ENCODE measurements around the gene SOWAHB.

The SOWAHB gene, protein sequence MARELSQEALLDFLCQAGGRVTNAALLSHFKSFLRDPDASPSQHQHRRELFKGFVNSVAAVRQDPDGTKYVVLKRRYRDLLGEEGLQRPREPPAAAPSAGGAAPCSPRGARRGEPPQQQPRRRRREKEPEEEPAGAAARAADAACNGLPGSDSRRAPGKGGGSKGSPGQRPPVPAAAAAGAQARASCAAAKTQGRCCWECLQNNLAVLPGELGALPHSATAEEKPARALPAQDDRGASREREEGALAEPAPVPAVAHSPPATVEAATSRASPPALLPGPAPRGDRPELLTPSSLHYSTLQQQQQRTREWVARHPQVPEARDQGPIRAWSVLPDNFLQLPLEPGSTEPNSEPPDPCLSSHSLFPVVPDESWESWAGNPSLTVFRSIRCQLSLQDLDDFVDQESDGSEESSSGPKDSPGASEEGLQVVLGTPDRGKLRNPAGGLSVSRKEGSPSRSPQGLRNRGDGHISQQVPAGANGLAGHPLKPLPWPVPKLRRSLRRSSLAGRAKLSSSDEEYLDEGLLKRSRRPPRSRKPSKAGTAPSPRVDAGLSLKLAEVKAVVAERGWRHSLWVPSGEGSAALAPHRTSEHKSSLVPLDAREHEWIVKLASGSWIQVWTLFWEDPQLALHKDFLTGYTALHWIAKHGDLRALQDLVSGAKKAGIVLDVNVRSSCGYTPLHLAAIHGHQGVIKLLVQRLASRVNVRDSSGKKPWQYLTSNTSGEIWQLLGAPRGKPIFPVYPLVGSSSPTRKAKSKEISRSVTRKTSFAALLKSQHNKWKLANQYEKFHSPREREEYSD

DNA sequence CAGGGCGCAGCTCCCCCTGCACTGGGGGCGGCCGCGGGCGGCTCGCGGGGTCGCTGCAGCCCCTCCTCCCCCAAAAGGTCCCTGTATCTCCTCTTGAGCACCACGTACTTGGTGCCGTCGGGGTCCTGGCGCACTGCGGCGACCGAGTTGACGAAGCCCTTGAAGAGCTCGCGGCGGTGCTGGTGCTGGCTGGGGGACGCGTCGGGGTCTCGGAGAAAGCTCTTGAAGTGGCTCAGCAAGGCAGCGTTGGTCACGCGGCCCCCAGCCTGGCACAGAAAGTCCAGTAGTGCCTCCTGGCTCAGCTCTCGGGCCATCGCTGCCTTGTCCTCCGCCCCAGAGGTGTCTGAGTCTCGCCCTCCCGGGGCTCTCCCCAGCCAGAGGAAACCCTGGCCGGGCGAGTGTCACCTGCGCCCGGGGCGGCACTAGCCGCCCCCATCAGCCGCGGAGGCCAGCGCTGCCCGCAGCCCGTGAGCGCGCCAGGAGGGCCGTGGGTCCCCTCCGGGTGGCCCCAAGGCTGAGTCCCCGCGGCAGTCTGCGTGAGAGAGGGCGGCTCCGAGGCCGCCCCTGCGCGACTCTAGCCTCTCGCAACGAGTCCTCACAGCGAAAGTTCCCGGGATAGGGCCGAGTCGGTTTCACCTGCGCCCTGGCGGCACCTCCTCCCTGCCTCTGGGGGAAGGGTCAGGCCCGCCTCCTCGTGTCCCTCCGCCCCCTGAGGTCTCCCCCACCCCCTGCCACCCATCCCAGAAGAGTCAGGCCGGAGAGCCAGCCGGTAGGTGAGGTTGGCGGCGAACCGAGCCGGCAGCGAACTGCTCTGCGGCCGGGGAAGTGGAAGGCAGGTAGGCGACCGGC, at the start of gene SOWAHB:
Gene SOWAHB, minus strand, starts transcription at position 609 of the 849 bp plus-strand sequence. Its CDS starts 295 bp downstream, at position 314.
- peak; percentile 94 for DNase-seq

DNA sequence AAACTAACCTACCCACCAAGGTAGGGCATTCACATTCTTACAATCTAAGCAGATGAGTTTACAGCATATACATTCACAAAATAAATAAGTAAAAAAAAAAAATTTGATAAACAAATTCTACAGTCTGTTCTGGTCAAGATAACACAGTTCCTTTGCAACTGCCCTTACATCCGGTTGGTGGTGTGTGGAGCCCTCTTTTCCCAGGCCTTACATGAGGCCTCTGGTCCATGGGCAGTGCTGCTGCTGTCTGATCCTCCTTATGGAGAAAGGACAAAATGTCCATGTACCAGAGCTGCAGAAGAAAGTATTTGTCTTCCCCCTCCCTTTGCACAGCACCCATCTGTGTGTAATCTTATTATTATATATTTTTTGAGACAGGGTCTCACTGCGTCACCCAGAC, 49.4 kb upstream of the SOWAHB start:
- DNase-seq, result peak; percentile 10

DNA sequence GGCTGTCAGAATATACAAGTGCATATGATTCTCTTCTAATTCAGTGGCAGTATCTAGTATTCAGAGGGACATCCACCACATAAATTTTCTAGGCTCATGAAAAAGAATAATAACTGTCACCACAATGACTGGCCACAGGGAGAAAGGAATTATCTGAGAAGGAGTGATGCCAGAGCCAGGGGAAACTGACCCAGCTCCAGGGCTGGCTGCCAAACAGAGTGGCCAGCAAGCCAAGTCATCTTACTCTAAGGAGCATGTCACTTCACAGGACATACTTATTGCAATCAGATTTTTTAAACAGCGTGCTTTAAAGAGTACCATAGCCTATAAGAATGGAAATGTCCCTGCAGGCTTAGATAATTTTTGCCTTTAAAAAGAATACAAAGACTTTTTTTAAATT, 45.8 kb upstream of the SOWAHB start:
- DNase-seq, result no peak

DNA sequence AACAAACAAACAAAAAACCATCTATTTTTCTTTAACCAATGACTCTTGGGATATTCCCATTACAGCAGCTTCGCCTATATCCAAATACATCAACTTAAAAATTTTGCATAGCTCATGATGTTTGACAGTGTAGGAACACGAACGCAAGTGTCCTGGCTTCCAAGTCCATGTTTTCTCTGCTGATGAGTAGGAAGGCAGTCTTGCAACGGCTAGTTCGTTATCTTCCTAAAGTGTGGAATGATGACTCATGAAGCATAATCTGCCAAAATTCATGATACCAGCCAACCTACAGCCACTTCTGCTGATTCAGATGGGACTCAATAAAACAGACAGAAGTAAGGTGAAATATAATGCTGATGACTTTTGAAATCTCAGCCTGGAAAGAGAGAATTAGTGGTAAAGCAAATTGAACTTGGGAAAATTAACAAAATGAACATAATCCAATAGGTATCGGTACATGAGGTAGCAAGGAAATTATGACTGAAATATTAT, 45.2 kb upstream of the SOWAHB start:
- DNase-seq, result no peak

DNA sequence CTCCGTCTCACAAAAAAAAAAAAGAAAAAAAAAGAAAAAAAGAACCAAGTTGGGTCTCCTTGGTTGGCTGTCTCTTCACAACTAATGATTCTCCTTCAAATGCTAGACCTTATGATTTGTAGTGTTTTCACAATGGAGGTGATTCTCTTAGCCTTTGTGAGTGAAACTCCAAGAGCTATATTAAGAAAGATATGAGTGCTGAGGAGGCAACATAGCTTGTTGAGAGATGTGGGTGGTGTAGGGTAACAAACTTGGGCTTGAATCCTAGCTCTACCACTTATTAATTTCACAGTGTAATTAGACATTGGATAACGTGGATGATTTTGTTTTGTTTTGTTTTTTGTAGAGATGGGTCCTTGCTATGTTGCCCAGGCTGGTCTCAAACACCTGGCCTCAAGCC, 41.2 kb upstream of the SOWAHB start:
- DNase-seq, result no peak

DNA sequence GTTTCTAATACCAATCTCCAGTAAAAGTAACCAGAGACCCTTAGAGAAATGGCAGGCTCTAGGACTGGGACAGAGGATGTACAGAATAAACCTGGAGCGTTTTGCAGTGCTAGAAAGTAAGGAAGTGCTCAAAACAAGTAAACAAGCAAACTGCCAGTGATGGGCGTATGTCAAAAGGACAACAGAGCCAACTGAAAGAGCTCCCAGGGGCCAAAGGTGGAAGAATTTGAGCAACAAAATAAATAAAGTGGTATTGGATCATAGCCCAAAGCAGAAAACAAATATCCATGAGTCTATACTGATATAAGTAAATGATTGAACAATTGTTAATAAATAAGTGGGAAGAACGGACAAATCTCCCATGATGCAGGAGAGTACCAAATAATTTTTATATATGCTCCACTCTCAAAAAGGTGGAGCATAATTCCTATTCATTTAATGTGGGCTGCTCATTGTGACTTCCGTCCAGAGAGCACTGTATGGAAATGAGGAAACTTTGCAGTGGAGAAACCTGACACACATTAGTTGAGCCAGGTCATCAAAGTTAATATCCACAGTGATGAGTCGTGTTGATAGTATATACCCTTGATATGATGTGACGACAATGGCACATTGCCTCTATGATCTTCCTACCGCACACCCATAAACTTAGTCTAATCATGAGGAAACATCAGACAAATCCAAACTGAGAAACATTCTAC, 33.8 kb upstream of the SOWAHB start:
- DNase-seq, result peak; percentile 22

DNA sequence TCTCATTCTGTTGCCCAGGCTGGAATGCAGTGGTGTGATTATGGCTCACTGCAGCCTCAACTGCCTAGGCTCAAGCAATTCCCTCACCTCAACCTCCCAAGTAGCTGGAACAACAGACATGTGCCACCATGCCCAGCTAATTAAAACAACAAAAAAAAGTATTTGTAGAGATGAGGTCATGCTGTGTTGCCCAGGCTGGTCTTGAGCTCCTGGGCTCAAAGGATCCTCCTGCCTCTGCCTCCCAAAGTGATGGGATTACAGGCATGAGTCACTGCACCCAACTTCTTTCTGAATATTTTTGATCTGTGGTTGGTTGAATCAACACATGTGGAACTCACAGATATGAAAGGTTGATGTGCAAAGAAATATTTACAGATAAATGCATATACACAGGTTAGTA, 33.1 kb upstream of the SOWAHB start:
- peak; percentile 58 for DNase-seq

DNA sequence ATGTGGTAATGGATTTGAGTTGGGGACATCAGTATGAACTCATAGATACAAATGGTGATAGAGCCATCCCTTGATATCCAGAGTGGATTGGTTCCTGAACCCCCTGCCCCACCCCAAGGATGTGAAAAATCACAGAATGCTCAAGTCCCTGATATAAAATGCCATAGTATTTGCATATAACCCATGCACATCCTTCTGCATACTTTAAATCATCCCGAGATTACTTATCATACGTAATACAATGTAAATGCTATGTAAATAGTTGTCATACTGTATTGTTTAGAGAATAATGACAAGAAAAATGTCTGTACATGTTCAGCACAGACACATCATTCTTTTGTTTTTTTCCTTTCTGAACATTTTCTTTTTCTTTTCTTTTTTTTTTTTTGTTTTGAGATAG, 32.7 kb upstream of the SOWAHB start:
- no peak for DNase-seq

DNA sequence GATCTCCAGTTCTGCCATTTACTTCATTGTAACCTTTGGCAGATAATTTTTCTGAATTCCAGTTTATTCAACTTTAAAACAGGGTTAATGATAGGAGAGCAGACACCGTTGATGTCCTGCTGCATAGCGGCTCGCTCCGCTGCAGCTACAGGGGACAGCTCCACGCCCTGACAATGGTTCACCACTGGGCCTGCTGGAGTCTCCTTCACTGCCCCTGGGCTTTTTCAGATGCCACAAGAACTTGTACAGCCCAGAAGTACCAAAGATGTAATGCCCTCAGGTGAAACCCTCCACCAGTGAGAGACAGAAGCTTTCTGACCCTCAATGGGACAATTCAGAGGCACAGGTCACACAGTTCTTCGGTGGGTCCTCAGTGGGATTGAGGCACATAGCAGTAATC, 28.9 kb upstream of the SOWAHB start:
- DNase-seq, result no peak

DNA sequence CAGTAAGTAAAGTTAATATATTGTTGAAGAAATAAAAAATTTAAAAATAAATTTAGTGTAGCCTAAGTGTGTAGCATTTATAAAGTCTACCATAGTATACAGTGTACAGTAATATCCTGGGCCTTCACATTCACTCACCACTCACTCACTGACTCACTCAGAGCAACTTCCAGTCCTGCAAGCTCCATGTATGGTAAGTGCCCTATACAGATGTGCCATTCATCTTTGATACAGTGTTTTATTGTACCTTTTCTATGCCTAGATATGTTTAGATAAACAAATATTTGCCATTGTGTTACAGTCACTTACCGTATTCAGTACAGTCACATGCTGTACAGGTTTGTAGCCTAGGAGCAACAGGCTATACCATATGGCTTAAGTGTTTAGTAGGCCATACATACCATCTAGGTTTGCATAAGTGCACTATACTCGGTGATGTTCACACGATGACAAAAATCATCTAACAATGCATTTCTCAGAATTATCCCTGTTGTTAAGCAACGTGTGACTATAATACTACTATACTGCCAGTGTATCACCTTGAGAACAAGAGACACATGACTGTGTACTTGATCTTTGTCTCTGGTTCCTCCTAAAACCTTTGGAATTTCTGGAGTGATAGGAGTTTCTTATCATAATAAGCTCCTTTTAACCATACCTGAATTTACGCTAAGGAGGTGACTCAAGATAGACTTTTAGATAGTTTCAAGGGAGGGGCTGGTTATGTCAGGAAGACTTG, 25.8 kb upstream of the SOWAHB start:
- no peak for DNase-seq

DNA sequence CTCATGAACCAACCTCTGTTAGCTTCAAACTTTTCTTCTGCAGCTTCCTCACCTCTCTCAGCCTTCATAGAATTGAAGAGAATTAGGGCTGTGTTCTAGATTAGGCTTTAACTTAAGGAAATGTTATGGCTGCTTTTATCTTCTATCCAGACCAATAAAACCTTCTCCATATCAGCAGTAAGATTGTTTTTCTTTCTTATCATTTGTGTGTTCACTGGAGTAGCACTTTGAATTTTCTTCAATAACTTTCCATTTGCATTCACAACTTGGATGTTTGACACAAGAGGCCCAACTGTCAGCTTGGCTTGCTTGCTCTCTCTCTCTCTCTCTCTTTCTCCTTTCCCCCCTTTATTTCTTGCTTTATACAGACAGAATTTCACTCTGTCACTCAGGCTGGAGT, 22.8 kb upstream of the SOWAHB start:
- no peak for DNase-seq

DNA sequence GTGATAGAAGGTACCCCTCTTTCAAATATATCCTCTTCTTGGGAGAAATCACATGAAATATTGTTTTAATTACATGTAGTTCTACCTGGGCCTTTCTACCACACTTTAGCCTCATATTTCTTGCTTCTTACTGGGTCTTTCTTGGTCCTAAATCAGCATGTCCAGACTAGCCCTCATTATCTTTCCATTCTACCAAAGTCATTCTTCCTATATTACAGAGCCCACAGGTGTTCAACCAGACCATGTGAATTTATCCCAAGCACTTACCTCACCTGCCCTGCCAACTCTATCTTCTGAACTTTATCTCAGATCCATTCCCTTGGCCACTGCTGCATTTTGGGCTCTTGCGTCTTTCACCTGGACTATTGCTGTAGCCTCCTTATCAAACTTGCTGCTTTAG, 11.8 kb upstream of the SOWAHB start:
- DNase-seq, result no peak

DNA sequence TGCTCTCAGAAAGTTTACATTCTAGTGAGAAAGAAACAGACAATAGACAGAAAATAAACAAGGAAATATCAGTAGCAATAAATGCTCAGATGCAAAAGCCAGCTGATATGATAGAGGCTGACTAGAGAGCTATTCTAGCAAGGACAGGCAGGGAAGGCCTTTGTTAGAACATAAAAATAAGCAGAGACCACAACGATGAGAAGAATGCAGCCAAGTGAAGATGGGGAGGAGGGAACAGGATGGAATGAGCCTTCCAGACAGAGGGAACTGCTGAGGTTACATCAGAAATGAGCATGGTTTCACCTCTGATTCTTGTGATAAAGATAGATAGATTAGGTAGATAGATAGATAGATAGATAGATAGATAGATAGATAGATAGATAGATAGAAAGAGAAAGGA, 7.6 kb upstream of the SOWAHB start:
- DNase-seq, result no peak

DNA sequence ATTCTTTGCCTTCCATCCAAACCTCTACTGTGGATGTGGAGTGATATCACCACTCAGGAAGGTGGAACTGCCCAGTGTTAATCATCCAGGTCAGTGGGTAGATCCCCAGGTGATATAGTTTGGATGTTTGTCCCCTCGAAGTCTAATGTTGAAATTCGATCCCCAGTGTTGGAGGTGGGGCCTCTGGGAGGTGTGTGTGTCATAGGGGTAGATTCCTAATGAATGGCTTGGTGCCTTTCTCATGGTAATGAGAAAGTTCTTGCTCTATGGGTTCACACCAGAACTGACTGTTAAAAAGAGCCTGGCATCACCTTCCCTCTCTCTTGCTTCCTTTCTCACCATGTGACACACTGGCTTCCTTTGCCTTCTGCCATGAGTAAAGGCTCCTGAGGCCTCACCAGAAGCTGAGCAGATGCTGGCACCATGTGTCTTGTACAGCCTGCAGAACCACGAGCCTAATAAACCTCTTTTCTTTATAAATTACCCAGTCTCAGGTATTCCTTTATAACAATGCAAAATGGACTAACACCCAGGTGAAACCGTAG, 6.8 kb upstream of the SOWAHB start:
- no peak for DNase-seq

DNA sequence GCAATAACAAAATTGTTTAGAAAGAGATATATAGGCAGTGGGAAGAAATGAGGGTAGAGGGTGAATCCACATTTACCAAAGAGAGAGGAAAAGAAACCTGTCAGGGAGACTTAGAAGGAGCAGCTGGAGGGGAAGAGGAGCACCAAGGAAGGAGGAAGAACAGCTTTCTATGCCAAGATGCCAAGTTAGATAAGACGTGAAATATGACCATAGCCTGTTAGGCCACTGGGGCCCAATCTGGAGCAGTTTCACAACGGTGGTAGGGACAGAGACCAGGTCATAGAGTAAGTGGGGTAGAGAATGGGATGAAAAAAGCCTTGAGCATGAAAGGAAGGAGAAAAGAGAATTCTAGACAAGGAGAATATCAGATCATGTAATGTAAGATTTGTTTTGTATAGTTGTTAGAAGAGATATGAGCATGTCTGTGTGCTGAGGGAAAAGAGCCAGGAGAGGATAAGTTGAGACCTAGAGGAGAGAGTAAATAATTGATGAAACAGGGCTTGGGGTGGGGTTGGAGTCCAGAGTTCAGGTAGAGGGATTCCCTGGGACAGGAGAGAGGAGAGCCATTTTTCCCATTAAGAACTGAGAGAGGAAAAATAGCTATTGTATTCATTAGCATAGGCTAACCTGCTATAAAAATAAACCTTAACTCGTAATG, 4.4 kb upstream of the SOWAHB start:
- no peak for DNase-seq

DNA sequence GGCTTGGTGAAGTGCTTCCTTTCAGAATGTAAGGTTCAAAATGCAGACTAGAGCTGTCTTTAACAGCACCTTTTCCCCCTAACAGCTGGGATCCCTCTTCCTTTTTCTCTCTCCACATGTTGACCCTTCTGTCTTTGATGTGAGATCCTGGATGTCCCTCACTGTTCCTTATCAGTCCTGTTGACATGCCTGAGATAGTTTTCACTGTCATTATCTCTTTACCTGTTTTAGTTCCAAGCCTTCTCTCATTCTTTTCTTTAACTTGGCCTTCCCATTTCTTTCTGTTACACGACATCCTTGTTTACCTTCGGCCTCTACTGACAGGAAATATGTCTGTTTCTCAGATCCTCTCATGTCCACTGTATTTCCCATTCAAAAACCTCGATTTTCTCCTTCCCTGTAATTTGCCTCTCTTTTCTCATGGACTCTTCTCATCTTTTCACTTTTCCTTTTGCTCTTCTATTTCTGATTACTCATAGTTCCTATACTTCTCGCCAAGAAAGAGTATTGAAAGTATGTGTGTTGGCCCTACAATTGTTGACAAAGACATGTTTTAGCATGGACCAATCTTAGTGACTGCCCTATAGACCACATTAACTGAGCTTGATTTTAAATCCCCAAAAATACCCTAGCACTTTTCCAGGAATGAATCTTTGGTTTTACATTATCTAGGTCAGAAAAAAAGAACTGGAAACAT, 1.2 kb upstream of the SOWAHB start:
- no peak for DNase-seq

DNA sequence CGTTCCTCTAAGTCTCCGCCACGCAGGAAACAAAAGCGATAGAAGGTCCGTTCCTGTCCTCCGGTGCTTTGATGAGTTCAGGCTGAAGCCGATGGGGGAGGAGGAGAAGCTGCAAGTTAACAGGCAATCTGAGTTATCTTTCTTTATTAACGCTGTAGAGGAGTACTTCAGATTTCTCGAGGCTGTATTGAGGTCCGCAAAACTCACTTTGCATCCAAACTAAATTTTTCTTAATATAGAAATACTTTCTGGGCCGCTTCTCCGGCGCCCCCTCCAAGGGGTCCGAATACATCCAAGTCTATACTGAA, 395 bp upstream of the SOWAHB start:
- no peak for DNase-seq

DNA sequence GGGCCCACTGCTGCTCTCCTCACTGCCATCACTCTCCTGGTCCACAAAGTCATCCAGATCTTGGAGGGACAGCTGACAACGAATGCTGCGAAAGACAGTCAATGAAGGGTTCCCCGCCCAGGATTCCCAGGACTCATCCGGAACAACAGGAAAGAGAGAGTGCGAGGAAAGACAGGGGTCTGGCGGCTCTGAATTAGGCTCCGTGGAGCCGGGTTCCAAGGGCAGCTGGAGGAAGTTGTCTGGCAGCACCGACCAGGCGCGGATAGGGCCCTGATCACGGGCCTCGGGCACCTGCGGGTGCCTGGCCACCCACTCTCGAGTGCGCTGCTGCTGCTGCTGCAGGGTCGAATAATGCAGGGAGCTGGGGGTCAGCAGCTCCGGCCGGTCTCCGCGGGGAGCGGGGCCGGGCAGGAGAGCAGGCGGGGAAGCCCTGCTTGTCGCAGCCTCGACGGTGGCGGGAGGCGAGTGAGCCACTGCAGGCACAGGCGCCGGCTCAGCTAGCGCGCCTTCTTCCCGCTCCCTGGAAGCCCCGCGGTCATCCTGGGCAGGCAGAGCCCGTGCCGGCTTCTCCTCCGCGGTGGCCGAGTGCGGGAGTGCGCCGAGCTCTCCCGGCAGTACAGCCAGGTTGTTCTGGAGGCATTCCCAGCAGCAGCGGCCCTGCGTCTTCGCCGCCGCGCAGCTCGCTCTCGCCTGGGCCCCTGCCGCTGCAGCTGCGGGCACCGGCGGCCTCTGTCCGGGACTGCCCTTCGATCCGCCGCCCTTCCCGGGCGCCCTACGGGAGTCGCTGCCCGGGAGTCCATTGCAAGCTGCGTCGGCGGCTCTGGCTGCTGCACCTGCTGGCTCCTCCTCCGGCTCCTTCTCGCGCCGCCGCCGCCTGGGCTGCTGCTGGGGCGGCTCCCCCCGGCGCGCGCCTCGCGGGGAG, 1.1 kb downstream of the SOWAHB start:
- DNase-seq, result peak; percentile 80

DNA sequence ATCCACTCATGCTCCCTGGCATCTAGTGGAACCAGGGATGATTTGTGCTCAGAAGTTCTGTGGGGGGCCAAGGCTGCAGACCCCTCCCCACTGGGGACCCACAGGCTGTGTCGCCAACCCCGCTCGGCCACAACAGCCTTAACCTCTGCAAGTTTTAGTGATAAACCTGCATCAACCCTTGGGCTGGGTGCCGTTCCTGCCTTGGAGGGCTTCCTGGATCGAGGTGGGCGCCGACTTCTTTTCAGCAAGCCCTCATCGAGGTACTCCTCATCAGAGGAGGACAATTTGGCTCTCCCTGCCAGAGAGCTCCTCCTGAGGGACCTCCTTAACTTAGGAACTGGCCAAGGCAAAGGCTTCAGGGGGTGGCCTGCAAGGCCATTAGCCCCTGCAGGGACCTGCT, 1.9 kb downstream of the SOWAHB start:
- no peak for DNase-seq

All from DMS53 (cell line).